ENCODE results near the gene PAX2.

PAX2 gene

DNA sequence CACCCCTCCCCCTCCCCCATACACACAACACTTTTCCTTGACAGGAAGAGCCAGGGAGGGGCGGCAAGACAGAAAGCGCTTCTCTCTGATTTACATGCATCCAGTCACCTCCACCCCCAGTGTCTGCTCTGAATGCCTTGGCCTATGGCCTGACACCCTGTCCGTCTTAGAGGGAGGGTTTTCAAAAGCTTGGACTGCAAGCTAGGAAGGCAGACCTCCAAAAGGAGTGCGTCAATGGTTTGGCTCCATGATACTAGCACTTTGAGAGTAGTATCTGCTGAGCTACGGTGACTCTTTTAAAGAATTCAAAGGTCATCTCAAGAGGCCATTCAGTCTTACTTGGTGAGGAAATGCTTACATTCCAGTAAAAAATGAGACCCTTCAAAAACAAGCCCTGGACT lies 20.3 kb upstream of the PAX2 start:
- no peak for DNase-seq

GRCh38 chr10:100725869-100726426 lies 19.4 kb upstream of the PAX2 start:
- no peak for DNase-seq

GRCh38 chr10:100727808-100728207 lies 17.6 kb upstream of the PAX2 start:
- DNase-seq: no peak

- DNase-seq: no peak
Measured at GRCh38 chr10:100728928-100729861, 16.2 kb upstream of the PAX2 start.

- no peak for DNase-seq
Measured at GRCh38 chr10:100729862-100730724, 15.3 kb upstream of the PAX2 start.

GRCh38 chr10:100730725-100731406 lies 14.5 kb upstream of the PAX2 start:
- DNase-seq: no peak

DNA sequence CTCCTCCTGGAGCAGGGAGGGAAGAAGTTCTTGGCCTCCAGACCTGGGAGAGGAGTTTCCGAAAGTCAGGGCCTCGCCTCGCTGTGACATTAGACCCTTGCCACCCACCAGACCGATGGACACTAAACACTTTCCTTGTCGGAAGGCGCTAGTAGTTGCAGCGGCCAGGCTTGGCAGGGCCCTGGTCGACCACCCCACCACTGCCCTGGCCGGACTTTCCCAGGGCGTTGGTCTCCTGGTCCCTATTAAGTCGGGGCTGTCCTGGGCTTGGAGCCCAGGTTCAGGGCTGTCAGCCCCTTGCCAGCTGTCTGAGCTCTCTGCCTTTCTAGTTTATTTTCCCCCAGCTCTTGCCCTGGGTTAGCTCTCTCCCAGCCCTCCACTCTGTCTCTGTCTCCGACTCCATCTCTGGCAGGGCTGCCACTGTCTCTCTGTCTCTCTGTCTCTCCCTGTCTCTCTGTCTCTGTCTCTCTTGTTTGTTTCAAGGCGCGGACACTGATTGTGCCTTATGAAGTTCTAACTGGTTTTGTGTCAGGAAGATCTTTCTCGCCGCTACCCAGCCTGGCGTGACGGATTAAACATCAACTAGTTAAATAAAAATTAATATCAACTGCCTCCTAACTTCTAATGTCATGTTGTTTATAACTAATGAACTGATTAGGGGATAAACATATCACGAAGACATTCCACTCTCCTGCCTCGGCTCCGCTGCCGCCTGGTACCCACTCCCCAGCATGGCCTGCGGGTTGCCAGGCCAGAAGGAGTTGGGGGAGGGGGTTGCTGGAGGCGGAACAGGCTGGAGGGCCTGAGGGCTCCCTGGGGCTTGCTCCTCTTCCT lies 13.8 kb upstream of the PAX2 start:
- DNase-seq: no peak

GRCh38 chr10:100732241-100732596 lies 13.2 kb upstream of the PAX2 start:
- no peak for DNase-seq

DNA sequence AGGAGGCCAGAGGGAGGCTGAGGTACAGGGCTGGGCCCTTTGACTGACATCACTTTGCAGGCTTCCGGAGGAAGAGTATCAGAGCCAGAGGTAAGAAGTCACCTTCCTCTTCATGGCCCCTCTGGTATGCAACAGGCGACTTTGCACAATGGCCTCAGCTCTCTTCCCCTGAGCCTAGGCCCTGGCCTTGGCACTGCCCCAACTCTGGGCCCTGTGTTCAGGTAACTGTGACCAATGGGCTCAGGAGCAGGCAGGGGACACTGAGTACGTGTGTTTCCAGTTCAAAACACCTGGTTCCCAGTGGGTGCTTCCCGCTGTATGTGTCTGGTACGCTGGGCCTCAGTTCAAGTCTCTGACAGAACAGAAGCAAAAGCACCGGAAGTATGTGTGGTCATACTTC lies 12.1 kb upstream of the PAX2 start:
- no peak for DNase-seq

DNA sequence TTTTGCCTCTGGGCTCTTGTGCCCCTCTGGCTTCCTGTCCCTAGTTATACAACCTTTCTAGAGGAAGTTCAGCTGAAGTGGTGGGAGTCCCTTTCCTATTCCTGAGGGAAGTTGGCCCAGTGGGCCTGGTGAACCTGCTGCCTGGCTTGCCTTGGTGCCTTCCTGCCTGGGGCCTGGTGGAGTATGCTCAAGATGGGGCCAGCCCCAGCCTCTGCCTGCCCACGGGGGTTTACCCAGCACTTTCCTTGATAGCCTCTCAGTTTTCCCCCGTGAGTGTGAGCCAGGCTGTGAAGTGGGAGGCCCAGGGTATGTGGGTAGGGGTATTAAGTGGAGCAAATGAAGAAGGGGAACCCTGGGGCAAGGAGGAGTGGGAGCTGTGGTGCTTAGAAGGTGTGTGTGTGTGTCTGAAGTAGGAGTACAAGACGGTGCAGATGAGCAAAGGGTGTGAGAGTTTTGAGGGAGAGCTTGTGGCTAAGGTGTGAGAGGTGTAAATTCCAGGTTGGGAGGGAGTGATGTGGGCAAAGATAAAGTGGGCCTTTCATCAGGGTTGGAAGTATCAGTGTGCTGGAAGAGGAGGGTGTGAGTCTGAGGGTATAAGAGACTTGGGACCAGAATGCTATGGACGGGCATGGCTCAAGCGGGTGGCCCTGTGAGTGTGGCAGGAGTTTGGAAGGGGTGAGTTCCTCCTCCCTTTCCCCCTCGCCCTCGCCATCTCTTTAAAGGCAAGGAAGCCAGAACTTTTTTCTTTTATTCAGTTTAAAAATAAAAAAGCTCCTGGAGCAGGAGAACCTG lies 10.9 kb upstream of the PAX2 start:
- DNase-seq: no peak

DNA sequence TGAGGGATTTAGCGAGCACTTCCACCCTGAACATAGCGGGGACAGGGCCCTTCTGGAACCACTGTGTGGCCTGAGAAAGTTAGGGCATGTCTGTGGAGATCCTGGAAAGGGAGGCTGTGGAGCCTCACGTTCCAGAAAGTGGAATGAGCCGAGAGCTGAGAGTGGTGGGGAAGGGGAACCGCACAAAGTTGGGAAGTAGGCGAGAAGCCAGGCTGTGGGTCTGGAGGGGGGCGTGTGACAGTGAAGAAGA lies 10.4 kb upstream of the PAX2 start:
- DNase-seq: no peak

GRCh38 chr10:100735337-100736143 lies 9.8 kb upstream of the PAX2 start:
- no peak for DNase-seq

DNA sequence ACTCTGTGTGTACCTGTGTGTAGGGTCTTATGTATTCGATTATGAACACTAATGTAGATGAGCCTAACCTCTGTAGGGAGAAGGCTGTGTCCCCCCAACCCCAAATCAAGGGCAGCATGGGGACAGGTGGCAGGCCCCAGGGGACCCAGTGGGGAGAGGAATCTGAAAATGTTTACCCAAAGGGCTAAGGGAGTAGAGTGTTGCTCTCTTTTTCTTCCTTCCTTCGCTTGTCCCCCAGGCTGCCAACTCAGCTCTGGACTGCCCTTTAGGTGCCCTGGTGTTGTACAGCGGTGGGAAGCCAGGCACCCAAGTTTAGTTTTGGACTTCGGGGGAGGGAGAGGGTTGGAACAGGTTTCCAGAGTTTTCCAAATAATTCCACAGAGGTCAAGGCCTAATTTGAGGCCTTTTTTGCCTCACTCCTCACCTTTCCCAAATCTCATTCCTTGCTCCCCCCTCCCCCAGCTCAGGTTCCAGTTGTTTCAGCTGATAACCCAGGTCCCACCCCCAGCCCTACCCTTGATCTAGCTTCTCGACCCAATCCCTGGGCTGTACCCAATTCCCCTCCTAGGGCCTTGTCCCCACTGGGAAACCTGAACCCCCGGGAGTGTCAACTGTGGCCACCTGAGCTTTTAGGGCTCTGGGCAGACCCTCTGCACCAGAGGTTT lies 9.1 kb upstream of the PAX2 start:
- DNase-seq: no peak

GRCh38 chr10:100736809-100737354 lies 8.5 kb upstream of the PAX2 start:
- no peak for DNase-seq

DNA sequence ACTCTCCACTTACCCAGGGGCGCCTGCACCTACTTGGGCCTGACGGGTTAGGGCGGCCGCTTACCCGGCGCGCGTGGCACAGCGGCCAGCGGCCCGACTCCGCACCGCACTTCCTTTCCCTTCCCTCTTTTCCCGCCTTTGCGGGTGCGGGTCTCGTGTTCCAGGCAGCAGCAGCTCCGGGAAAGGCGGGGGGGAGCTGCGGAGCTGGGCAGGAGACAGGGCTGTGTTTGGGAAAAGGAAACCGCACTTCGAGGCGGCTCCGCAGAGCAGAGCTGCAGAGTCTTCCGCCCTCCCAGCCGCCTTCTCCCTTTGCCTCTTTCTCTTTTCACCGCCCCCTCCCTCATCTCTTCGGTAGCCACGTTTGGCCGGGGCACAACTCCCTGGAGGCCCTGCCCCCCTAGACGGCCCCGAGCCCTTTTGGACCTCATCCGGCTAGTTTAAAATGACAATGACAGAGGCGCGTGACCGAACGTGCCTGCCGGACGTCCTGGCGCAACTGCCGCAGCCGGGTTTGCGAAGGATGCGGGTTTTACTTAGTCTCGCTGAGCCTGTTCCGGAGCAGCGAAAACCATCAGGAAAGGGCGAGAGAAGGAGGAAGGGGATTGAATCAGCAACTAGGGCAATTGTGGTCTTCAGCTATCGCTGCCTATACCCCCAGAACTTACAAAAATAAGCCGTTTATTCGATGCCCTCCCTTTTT lies 7.9 kb upstream of the PAX2 start:
- DNase-seq: no peak

GRCh38 chr10:100738055-100738827 lies 7.1 kb upstream of the PAX2 start:
- DNase-seq: no peak

DNA sequence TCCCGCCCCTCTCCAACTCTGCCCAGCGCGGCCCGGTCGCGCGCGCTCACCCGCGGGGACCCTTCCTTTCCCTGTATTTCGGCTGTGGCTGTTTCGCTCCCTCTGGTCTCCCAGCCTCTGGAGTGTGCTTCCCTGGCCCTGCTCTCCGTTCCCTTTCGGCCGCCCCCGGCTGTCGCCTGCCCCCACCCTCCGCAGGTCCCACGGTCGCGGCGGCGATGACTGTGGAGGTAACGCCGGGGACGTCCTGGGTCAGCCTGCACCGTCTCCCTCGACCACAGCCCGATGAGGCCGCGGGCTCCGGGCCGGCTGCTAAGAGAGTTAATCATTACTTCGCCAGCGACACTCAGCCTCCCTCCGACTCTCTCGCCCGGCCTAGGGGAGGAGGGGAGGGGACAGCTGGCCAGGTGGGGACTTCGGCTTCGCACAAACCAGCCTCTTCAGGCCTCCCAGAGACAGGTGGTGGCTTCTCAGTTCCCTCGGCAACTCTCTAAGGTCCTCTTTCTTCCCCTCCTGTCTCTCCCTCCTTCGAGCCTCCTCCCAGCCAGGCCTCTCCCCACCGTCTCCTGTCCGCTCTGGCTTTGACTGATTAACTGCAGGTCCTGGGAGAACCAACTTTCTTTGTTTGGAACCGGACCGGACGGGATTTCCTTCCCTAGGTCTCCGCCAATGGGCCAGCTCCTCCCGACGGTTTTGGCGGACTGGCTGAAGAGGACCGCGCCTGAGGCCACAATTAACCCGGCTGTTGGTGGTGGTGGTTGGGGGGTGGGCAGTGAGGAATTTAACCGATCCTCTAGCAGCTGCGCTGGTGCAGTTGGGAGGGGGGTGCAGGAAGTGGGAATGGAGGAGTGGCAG lies 5.6 kb upstream of the PAX2 start:
- no peak for DNase-seq
